GM13977 (cell line): Measurements from ENCODE around the gene TUT1.
A peak's percentile ranks its signal among the peaks of the same experiment; 100 is the strongest.
"Not testable (repeated sequence)": the region's sequence is repeated elsewhere in the genome, so short reads cannot be mapped to it uniquely, and the experiment has no call there.

Experiments used
- DNase-seq: peaks from one replicate; pipeline ENCODE4 v3.0.0; 2012; ENCODE audit warnings: low spot score
- CTCF ChIP-seq: IDR thresholded peaks from 2 replicates; pipeline ENCODE4 v1.5.1; 2012; ENCODE audit warnings: mild to moderate bottlenecking, control low read depth; ENCODE audit not compliant: insufficient read depth; ENCODE audit errors: extremely low read depth, missing control alignments
- in situ Hi-C: fragments of 300-500 bp; cut with MboI; formaldehyde crosslinking; loops from one replicate; pipeline ENCODE4 v1.12.0; 2022; ENCODE audit warnings: low sequenced_read_pairs, low pct_unique_long_range_greater_than_20kb, mixed read lengths, inconsistent platforms; ENCODE audit not compliant: unreplicated experiment

The TUT1 gene

GRCh38 chr11:62591448-62592145, at the start of gene TUT1:
TSS of gene TUT1 (minus strand) at chr11:62591523. CDS start at chr11:62591485, 38 bp downstream.
- no peak for TF ChIP-seq CTCF
- in situ Hi-C loops = no loop called here
- DNase-seq = peak; percentile 91

- no peak for TF ChIP-seq CTCF
- in situ Hi-C loops = no loop called here
- DNase-seq = no peak
These were observed 41.2 kb upstream of the TUT1 start for GRCh38 chr11:62632492-62632891.

GRCh38 chr11:62627713-62628112, 36.4 kb upstream of the TUT1 start:
- in situ Hi-C loops = no loop called here
- no peak for TF ChIP-seq CTCF
- no peak for DNase-seq

GRCh38 chr11:62622476-62623089, 31.3 kb upstream of the TUT1 start:
- no peak for TF ChIP-seq CTCF
- DNase-seq = no peak
- in situ Hi-C loops = no loop called here

- in situ Hi-C loops = no loop called here
- no peak for TF ChIP-seq CTCF
These were observed 30.5 kb upstream of the TUT1 start, which contains the start of gene B3GAT3 for GRCh38 chr11:62621567-62622470. TSS of gene B3GAT3 (minus strand) at chr11:62621986. CDS start at chr11:62621947, 39 bp downstream.

GRCh38 chr11:62621027-62621566, 29.8 kb upstream of the TUT1 start:
- TF ChIP-seq CTCF = no peak
- in situ Hi-C loops = no loop called here
- no peak for DNase-seq

More at GRCh38 chr11:62621567-62622470, 30.5 kb upstream of the TUT1 start, which contains the start of gene B3GAT3:
- peak; percentile 99 for DNase-seq

GRCh38 chr11:62616957-62617356, 25.6 kb upstream of the TUT1 start:
- DNase-seq, in situ Hi-C loops: not testable (repeated sequence)
